Liver (tissue), 3 donors: ENCODE results near the gene TERB1.

Source experiments
- CTCF ChIP-seq: fragments of 150-350 bp; IDR thresholded peaks from 2 replicates; pipeline ENCODE4 v1.5.1; 2017; ENCODE audit warnings: improper control_type of control experiment, low read depth, low read length; ENCODE audit not compliant: missing input control
- FOXA1 ChIP-seq: IDR thresholded peaks from 2 replicates; pipeline ENCODE4 v1.6.1; 2016; ENCODE audit warnings: antibody characterized with exemption
- JUND ChIP-seq, 2 donors: IDR thresholded peaks; 2 replicates each; pipeline ENCODE4 v1.6.1; 2016; ENCODE audit warnings: antibody characterized with exemption in 2 of 2
- MAX ChIP-seq: IDR thresholded peaks from 2 replicates; pipeline ENCODE4 v1.6.1; 2016; ENCODE audit warnings: antibody characterized with exemption
- REST ChIP-seq: IDR thresholded peaks from 2 replicates; pipeline ENCODE4 v1.6.1; 2016; ENCODE audit warnings: antibody characterized with exemption, mild to moderate bottlenecking
- RXRA ChIP-seq, 2 donors: IDR thresholded peaks; 2 replicates each; pipeline ENCODE4 v1.6.1; 2017 to 2018; ENCODE audit warnings: antibody characterized with exemption in 2 of 2, mild to moderate bottlenecking in 1 of 2
- donor health status: healthy.
- donor health status: healthy.

- no peak for TF ChIP-seq CTCF
- TF ChIP-seq FOXA1, result no peak
- TF ChIP-seq JUND (IDR thresholded peaks at IDR 0.05), result no peak
- no peak for TF ChIP-seq MAX
- no peak for TF ChIP-seq REST
- no peak for TF ChIP-seq RXRA (IDR thresholded peaks at IDR 0.05)
These were observed 59.2 kb downstream of the TERB1 start for GRCh38 chr16:66741950-66742808.
